AG10803 (cell line): ENCODE results near the gene TPK1.
A peak's percentile ranks its signal among the peaks of the same experiment; 100 is the strongest.

Source experiments
- DNase-seq: peaks from one replicate; pipeline ENCODE4 v3.0.0; 2010; ENCODE audit warnings: low read depth
- H3K4me3 ChIP-seq: 2 replicates; pipeline ENCODE4 v1.5.1; 2011; ENCODE audit warnings: mild to moderate bottlenecking, low read length, control low read depth
- TF ChIP-seq, protein P1 (sequence below): conservative IDR thresholded peaks from 2 replicates; pipeline ENCODE4 v1.5.1; 2011; ENCODE audit warnings: mild to moderate bottlenecking, low read length, control low read depth, inconsistent platforms

Gene TPK1

DNA sequence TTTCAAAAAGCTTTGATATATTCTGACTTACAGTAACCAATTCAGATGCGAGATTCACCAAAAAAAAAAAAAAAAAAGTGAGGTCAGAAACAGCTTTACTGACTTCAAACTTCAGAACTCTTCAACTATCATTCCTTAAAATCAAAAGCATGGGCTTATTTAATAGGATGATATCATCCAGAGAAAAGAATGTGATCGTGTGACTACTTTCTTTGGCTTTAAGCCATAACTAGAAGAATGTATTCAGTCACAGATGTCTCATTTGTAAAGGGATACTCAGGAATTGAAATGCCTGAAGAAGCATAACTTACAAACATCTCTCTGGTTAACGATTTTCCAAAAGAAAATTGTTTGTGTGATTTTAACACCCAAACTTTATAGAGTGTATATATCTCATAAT, 11.5 kb downstream of the TPK1 start:
- H3K4me3 ChIP-seq, result no peak overlapping the region
- DNase-seq, result peak; percentile 77
- TF ChIP-seq, protein P1, sequence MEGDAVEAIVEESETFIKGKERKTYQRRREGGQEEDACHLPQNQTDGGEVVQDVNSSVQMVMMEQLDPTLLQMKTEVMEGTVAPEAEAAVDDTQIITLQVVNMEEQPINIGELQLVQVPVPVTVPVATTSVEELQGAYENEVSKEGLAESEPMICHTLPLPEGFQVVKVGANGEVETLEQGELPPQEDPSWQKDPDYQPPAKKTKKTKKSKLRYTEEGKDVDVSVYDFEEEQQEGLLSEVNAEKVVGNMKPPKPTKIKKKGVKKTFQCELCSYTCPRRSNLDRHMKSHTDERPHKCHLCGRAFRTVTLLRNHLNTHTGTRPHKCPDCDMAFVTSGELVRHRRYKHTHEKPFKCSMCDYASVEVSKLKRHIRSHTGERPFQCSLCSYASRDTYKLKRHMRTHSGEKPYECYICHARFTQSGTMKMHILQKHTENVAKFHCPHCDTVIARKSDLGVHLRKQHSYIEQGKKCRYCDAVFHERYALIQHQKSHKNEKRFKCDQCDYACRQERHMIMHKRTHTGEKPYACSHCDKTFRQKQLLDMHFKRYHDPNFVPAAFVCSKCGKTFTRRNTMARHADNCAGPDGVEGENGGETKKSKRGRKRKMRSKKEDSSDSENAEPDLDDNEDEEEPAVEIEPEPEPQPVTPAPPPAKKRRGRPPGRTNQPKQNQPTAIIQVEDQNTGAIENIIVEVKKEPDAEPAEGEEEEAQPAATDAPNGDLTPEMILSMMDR, result no peak

DNA sequence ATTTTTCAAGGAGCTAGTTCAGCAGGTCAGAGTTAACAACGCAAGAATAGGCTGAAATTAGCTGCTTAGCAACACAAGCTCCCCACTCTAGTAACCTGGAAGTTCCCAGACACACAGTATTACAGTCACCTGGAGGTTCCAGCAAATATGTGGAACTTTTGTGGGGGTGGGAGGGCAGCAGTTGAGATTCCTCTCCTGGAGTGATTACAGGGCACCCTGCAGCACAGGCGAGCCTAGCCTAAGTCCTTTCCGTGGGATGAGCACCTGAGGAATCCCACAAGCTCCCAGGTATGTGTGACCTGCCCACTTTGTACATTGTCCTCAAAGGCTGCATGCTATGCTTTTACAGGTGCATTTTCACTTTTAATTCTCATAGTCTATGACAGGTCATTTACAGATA, 13.6 kb downstream of the TPK1 start:
- H3K4me3 ChIP-seq, result no peak overlapping the region
- TF ChIP-seq, protein P1, result no peak
- no peak for DNase-seq

DNA sequence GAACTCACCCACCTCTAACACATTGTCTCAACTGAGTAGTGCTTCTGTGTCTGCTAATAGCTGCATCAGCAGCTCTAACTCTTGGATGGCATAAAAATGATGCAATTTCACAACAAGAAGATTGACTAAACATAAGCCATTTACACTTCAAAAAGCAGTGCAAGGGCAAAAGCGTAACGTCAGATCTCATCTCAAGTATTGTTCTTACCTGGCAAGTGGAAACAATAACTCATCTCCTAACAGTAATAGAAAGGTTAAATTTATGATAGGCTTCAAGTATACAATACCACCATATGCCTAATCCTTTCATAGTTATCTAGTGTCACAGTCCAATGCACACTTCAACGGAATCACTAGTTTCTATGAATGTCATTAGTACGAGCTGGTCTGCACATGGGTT, 14.8 kb downstream of the TPK1 start:
- TF ChIP-seq, protein P1, result no peak
- no peak for DNase-seq
- H3K4me3 ChIP-seq, result no peak overlapping the region

DNA sequence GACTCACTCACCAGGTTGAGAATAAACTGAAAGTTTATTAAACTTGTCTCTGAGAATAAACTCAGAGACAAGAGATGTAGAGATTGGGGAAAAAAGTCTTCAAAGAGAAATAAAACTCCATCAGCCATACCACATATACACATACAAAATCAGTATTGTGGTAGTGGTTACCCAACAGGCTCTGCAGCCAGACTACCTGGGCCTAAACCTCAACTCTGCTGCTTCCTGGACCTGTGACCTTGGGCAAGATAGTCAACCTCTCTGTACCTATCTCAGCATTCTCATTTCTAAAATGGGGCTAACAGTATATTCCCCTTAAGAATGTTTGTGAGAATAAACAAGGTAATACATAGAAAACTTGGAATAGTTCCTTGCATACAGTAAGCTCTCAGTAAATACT, 15.3 kb downstream of the TPK1 start:
- H3K4me3 ChIP-seq, result no peak overlapping the region
- no peak for DNase-seq
- TF ChIP-seq, protein P1, result no peak

DNA sequence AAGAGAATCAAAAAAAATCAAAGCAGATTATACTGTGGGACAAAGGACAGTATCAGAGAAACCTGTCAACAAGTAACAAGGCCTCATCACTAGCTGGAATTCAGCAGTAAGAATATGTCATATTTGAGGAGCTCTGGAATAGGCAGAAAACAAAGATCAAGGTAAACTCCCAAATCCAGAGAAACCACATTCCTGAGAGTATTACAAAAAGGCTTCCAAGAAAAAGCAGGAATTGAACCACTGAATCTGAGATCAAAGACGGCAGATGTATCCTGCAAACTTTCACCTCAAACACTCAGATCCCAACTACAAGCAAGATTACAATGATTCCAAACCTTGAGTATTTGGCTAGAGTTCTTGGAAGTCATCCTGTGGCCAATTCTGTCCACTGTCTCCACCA, 16.3 kb downstream of the TPK1 start:
- DNase-seq, result no peak
- no peak overlapping the region for H3K4me3 ChIP-seq
- TF ChIP-seq, protein P1, result no peak

DNA sequence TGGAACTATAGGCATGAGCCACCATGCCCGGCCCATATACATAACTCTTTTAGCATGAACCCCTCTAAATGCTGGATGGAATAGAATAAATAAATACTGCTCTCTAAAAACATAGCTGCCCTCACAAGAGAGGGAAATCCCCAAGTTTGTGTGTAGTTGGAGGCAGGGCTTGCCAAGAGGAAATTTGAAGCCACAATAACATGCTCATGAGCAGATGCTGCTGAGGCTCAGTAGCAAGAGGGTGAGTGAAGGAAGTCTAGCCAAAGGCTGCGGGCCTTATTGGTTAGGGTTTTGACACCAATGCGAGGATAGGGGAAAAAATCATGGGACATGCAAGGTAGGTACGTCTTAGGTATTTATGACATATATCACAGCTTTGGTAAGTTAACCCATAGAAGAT, 17.3 kb downstream of the TPK1 start:
- TF ChIP-seq, protein P1, result no peak
- no peak for DNase-seq
- H3K4me3 ChIP-seq, result no peak overlapping the region

DNA sequence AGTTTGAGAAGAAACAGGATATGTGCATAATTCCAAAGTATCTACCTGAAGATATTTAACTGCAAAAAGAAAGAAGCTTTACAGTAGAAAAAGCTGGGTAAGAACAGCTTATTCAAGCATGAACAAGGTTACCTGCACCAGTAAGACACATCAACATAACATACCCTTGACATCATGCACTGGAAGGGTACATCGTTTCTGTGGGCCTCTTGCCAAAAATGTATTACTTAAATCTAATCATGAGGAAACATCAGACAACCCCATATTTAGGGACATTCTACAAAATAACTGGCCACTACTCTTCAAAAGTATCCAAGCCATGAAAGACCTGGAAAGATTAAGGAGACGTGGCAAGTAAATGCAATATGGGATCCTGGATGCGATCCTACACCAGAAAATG, 18.9 kb downstream of the TPK1 start:
- TF ChIP-seq, protein P1, result no peak
- DNase-seq, result no peak
- H3K4me3 ChIP-seq, result no peak overlapping the region
